Inflammatory macrophage (primary cell): ENCODE measurements around the gene LCN10.
"Not testable (repeated sequence)": the region's sequence is repeated elsewhere in the genome, so short reads cannot be mapped to it uniquely, and the experiment has no call there.

ENCODE experiments used
- DNase-seq, 2 donors: peaks; one replicate each; pipeline ENCODE4 v3.0.0-alpha.2; 2020 to 2022
- total RNA-seq, 18 experiments: gene quantifications; one replicate each; lab custom pipeline; 2026; ENCODE audit warnings: mixed read lengths in 6 of 18, inconsistent platforms in 2 of 18; lab: John Stamatoyannopoulos, UW

The LCN10 gene
- total RNA-seq: 0 to 0.07 (median 0) reads per million in 18 experiments

GRCh38 chr9:136742591-136743391 is at the start of gene LCN10:
Gene LCN10, minus strand, starts transcription at chr9:136742940. Its CDS starts 37 bp downstream, at chr9:136742903.
- DNase-seq: no peak

- DNase-seq: peak; percentile 41 to 52
These were observed 49.0 kb upstream of the LCN10 start for GRCh38 chr9:136791516-136792276.

- DNase-seq: peak; percentile 99 to 100
These were observed 48.1 kb upstream of the LCN10 start, which contains the start of gene TMEM141 for GRCh38 chr9:136790640-136791515. Gene TMEM141, plus strand, starts transcription at chr9:136791344. Its CDS starts 27 bp downstream, at chr9:136791371.

GRCh38 chr9:136789523-136789937 is 46.8 kb upstream of the LCN10 start:
- DNase-seq: no peak

GRCh38 chr9:136788644-136789522 is 46.1 kb upstream of the LCN10 start:
- not testable (repeated sequence) for DNase-seq

GRCh38 chr9:136787690-136788400 is 45.1 kb upstream of the LCN10 start:
- DNase-seq: peak; percentile 61 to 71

GRCh38 chr9:136786983-136787382 is 44.2 kb upstream of the LCN10 start:
- DNase-seq: not testable (repeated sequence)

GRCh38 chr9:136786451-136786850 is 43.7 kb upstream of the LCN10 start:
- no peak for DNase-seq

- not testable (repeated sequence) for DNase-seq
These were observed 43.0 kb upstream of the LCN10 start for GRCh38 chr9:136785565-136786355.

- no peak for DNase-seq
These were observed 42.2 kb upstream of the LCN10 start for GRCh38 chr9:136784997-136785361.

GRCh38 chr9:136784249-136784996 is 41.7 kb upstream of the LCN10 start:
- peak in 1 of 2 donors; percentile 39 for DNase-seq

- no peak for DNase-seq
These were observed 39.7 kb upstream of the LCN10 start for GRCh38 chr9:136782452-136782851.

GRCh38 chr9:136779808-136780207 is 37.1 kb upstream of the LCN10 start:
- no peak for DNase-seq

- DNase-seq: no peak
These were observed 34.6 kb upstream of the LCN10 start for GRCh38 chr9:136777359-136777758.

GRCh38 chr9:136776947-136777346 is 34.2 kb upstream of the LCN10 start:
- no peak for DNase-seq

- DNase-seq: no peak
These were observed 32.5 kb upstream of the LCN10 start for GRCh38 chr9:136775191-136775590.

GRCh38 chr9:136774416-136775045 is 31.8 kb upstream of the LCN10 start:
- no peak for DNase-seq

GRCh38 chr9:136773386-136774044 is 30.8 kb upstream of the LCN10 start:
- peak; percentile 49 to 55 for DNase-seq
